ENCODE results near the gene SLC22A16.

DNA sequence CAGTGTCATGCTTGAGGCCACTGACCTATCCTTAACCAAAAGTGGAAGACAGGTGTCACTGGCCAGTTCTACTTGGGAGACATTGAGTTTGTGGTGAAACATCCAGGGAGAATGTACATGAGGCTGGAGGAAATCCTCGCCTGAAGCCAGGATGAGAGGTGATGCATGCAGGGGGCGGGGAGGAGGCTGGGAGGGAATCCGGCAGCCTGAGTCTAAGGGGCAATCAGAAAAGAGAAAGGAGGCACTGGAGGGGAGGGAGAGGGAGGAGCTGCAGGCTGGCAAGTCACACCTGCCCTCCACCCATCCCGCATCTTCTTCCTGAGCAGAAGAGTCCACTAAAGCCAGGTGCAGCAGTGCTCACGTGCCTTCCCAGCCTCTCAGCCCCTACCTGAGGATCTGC lies 46.2 kb downstream of the SLC22A16 start:
- TF ChIP-seq, protein P1, sequence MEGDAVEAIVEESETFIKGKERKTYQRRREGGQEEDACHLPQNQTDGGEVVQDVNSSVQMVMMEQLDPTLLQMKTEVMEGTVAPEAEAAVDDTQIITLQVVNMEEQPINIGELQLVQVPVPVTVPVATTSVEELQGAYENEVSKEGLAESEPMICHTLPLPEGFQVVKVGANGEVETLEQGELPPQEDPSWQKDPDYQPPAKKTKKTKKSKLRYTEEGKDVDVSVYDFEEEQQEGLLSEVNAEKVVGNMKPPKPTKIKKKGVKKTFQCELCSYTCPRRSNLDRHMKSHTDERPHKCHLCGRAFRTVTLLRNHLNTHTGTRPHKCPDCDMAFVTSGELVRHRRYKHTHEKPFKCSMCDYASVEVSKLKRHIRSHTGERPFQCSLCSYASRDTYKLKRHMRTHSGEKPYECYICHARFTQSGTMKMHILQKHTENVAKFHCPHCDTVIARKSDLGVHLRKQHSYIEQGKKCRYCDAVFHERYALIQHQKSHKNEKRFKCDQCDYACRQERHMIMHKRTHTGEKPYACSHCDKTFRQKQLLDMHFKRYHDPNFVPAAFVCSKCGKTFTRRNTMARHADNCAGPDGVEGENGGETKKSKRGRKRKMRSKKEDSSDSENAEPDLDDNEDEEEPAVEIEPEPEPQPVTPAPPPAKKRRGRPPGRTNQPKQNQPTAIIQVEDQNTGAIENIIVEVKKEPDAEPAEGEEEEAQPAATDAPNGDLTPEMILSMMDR (IDR thresholded peaks at IDR 0.05; ENCODE audit: poor library complexity) = no peak
- no peak for TF ChIP-seq EZH2 (IDR thresholded peaks at IDR 0.05; ENCODE audit: borderline replicate concordance)
